DOHH2 (cell line): ENCODE data around the gene BCL2.
A peak's percentile ranks its signal among the peaks of the same experiment; 100 is the strongest.

ENCODE experiments used
- H3F3A ChIP-seq: fragments of 200-600 bp; sonication (generic), shearing (Covaris generic); 2 replicates; pipeline ENCODE4 v1.6.0; 2016; ENCODE audit warnings: antibody characterized with exemption, mild to moderate bottlenecking; ENCODE audit not compliant: control insufficient read depth, insufficient read depth
- H3K27ac ChIP-seq: fragments of 200-600 bp; sonication (generic); 2 replicates; pipeline ENCODE4 v1.5.1; 2014; ENCODE audit warnings: low read depth, mild to moderate bottlenecking, low read length, moderate library complexity
- H3K27me3 ChIP-seq: fragments of 200-600 bp; sonication (generic); 2 replicates; pipeline ENCODE4 v1.6.1; 2014; ENCODE audit warnings: mild to moderate bottlenecking, low read length, mixed read lengths; ENCODE audit not compliant: control insufficient read depth
- H3K36me3 ChIP-seq: fragments of 200-600 bp; sonication (generic); 2 replicates; pipeline ENCODE4 v1.6.1; 2014; ENCODE audit warnings: mild to moderate bottlenecking, low read length, moderate library complexity, mixed read lengths; ENCODE audit not compliant: control insufficient read depth
- H3K4me1 ChIP-seq: fragments of 200-600 bp; sonication (generic); 2 replicates; pipeline ENCODE4 v1.6.1; 2014; ENCODE audit warnings: mild to moderate bottlenecking, low read length, mixed read lengths; ENCODE audit not compliant: control insufficient read depth
- H3K4me2 ChIP-seq: fragments of 200-600 bp; sonication (generic); 2 replicates; pipeline ENCODE4 v1.6.0; 2014; ENCODE audit warnings: mild to moderate bottlenecking, low read length, moderate library complexity
- H3K4me3 ChIP-seq: fragments of 200-600 bp; sonication (generic); 2 replicates; pipeline ENCODE4 v1.5.1; 2014; ENCODE audit warnings: mild to moderate bottlenecking, low read length, mixed read lengths
- H3K79me2 ChIP-seq: fragments of 200-600 bp; sonication (generic); 2 replicates; pipeline ENCODE4 v1.6.1; 2014; ENCODE audit warnings: mild to moderate bottlenecking, low read length, mixed read lengths; ENCODE audit not compliant: control insufficient read depth
- H3K9me2 ChIP-seq: fragments of 200-600 bp; sonication (generic); replicated peaks from 2 replicates; pipeline ENCODE4 v1.6.1; 2014; ENCODE audit warnings: mild to moderate bottlenecking, low read length, mixed read lengths; ENCODE audit not compliant: control insufficient read depth
- H3K9me3 ChIP-seq: fragments of 200-600 bp; sonication (generic); 2 replicates; pipeline ENCODE4 v1.6.1; 2014; ENCODE audit warnings: antibody characterized with exemption, low read length, mixed read lengths; ENCODE audit not compliant: control insufficient read depth, insufficient read depth
- H4K20me1 ChIP-seq: fragments of 200-600 bp; sonication (generic); 2 replicates; pipeline ENCODE4 v1.6.0; 2014; ENCODE audit warnings: low read depth, mild to moderate bottlenecking, antibody characterized with exemption, low read length, moderate library complexity; ENCODE audit not compliant: control insufficient read depth, insufficient read depth
- CTCF ChIP-seq: fragments of 200-600 bp; sonication (generic); IDR thresholded peaks from one replicate; pipeline ENCODE4 v1.5.1; 2014; ENCODE audit warnings: antibody characterized with exemption, mild to moderate bottlenecking, low read depth, low read length; ENCODE audit not compliant: poor library complexity, severe bottlenecking
- EZH2phosphoT487 ChIP-seq: fragments of 200-600 bp; sonication (generic); IDR thresholded peaks from 2 replicates; pipeline ENCODE4 v1.6.1; 2017; ENCODE audit warnings: borderline replicate concordance, mild to moderate bottlenecking, antibody characterized with exemption, low read length, moderate library complexity, mixed read lengths

Gene BCL2

GRCh38 chr18:63181706-63182309 lies 137.8 kb downstream of the BCL2 start:
- peaks cover 7% of the 10 kb centered on the region for H3K27me3 ChIP-seq
- no peaks in the 10 kb centered on the region for H3K9me3 ChIP-seq
- no peak overlapping the region for H3K27ac ChIP-seq
- H3K79me2 ChIP-seq, result peaks cover 99% of the 10 kb centered on the region
- H3K9me2 ChIP-seq, result no peaks in the 10 kb centered on the region
- H3K36me3 ChIP-seq, result peaks cover 73% of the 10 kb centered on the region
- H3K4me2 ChIP-seq, result 0 out of 2 replicates have a peak overlapping the region, but pooled peaks have one; percentile 9
- no peak overlapping the region for H3K4me3 ChIP-seq
- TF ChIP-seq EZH2phosphoT487 (no peak), CTCF (no peak)
- H4K20me1 ChIP-seq, result no peaks in the 10 kb centered on the region
- H3F3A ChIP-seq, result no peaks in the 10 kb centered on the region
- H3K4me1 ChIP-seq, result peaks cover 80% of the 10 kb centered on the region

GRCh38 chr18:63180971-63181376 lies 138.6 kb downstream of the BCL2 start:
- no peaks in the 10 kb centered on the region for H3K9me2 ChIP-seq
- no peaks in the 10 kb centered on the region for H3F3A ChIP-seq
- peaks cover 7% of the 10 kb centered on the region for H3K27me3 ChIP-seq
- H3K4me2 ChIP-seq, result no peak overlapping the region
- H3K79me2 ChIP-seq, result peaks cover 97% of the 10 kb centered on the region
- no peak for TF ChIP-seq CTCF
- no peak for TF ChIP-seq EZH2phosphoT487
- H3K27ac ChIP-seq, result no peak overlapping the region
- H3K4me1 ChIP-seq, result peaks cover 72% of the 10 kb centered on the region
- peaks cover 64% of the 10 kb centered on the region for H3K36me3 ChIP-seq
- no peaks in the 10 kb centered on the region for H4K20me1 ChIP-seq
- no peaks in the 10 kb centered on the region for H3K9me3 ChIP-seq
- H3K4me3 ChIP-seq, result no peak overlapping the region

- Histone ChIP-seq H3K4me3 (no peak overlapping the region), H3K9me2 (no peaks in the 10 kb centered on the region), H3K9me3 (no peaks in the 10 kb centered on the region), H3K27ac (no peak overlapping the region), H3K4me2 (no peak overlapping the region), H3K36me3 (peaks cover 58% of the 10 kb centered on the region), H4K20me1 (no peaks in the 10 kb centered on the region), H3F3A (no peaks in the 10 kb centered on the region), H3K27me3 (peaks cover 7% of the 10 kb centered on the region), H3K79me2 (peaks cover 97% of the 10 kb centered on the region), H3K4me1 (peaks cover 68% of the 10 kb centered on the region)
- TF ChIP-seq EZH2phosphoT487 (no peak), CTCF (no peak)
Measured at GRCh38 chr18:63180321-63180720, 139.2 kb downstream of the BCL2 start.

- H3K9me2 ChIP-seq, result no peaks in the 10 kb centered on the region
- H3K79me2 ChIP-seq, result peaks cover 97% of the 10 kb centered on the region
- TF ChIP-seq EZH2phosphoT487, result no peak
- no peak for TF ChIP-seq CTCF
- no peaks in the 10 kb centered on the region for H3F3A ChIP-seq
- H3K36me3 ChIP-seq, result peaks cover 51% of the 10 kb centered on the region
- H3K4me2 ChIP-seq, result no peak overlapping the region
- H3K4me1 ChIP-seq, result peaks cover 60% of the 10 kb centered on the region
- H4K20me1 ChIP-seq, result no peaks in the 10 kb centered on the region
- no peak overlapping the region for H3K4me3 ChIP-seq
- H3K27ac ChIP-seq, result no peak overlapping the region
- H3K27me3 ChIP-seq, result peaks cover 7% of the 10 kb centered on the region
- no peaks in the 10 kb centered on the region for H3K9me3 ChIP-seq
Measured at GRCh38 chr18:63179422-63179821, 140.1 kb downstream of the BCL2 start.
